IMR-90 (cell line): ENCODE data around the gene ALAS1. TPM values are rescaled to one million over a fixed set of nuclear protein-coding genes. Genes with fewer than 3 reads are reported as not detected.

Experiments
- ATAC-seq: fragments of 200-7000 bp; cut with Tn5 transposase; 2 replicates; pipeline ENCODE4 v1.9.1; 2020; ENCODE audit warnings: low read depth, mild to moderate bottlenecking, moderate library complexity
- BruUV-seq: library from RNA; stranded (reverse); fragments of 400-500 nt; replicated peaks from 2 replicates; lab custom pipeline; 2021; lab: Mats Ljungman, UMichigan
- CTCF ChIA-PET: fragments of 300-600 bp; formaldehyde crosslinking; extraction: SDS; loops from one replicate; lab custom pipeline; 2021; ENCODE audit warnings: antibody characterized with exemption; lab: Yijun Ruan, JAX
- POLR2A ChIA-PET: fragments of 300-600 bp; sonication (Branson Sonifier 250); formaldehyde crosslinking; loops from one replicate; lab custom pipeline; 2022; ENCODE audit warnings: antibody characterized with exemption; ENCODE audit not compliant: unreplicated experiment; lab: Charles Lee
- DNase-seq: peaks from one replicate; pipeline ENCODE4 v3.0.0; 2013
- H2AFZ ChIP-seq: replicated peaks from 2 replicates; pipeline ENCODE3; 2013; ENCODE audit warnings: low read length, mild to moderate bottlenecking; ENCODE audit not compliant: poor library complexity
- H2AK5ac ChIP-seq: 2 replicates; pipeline ENCODE4 v1.6.1; 2013; ENCODE audit warnings: low read depth, low read length, inconsistent platforms
- H2AK9ac ChIP-seq: replicated peaks from 2 replicates; pipeline ENCODE3; 2013; ENCODE audit warnings: mild to moderate bottlenecking, low read depth, low read length, moderate library complexity; ENCODE audit not compliant: poor library complexity
- H2BK120ac ChIP-seq: 2 replicates; pipeline ENCODE4 v1.6.1; 2013; ENCODE audit warnings: low read depth, low read length, inconsistent platforms
- H2BK15ac ChIP-seq: 3 replicates; pipeline ENCODE4 v1.6.1; 2013; ENCODE audit warnings: low read depth, low read length, inconsistent platforms
- H2BK20ac ChIP-seq: 2 replicates; pipeline ENCODE4 v1.6.1; 2013; ENCODE audit warnings: low read depth, mild to moderate bottlenecking, inconsistent platforms, low read length, moderate library complexity
- H2BK5ac ChIP-seq: 2 replicates; pipeline ENCODE4 v1.6.1; 2013; ENCODE audit warnings: mild to moderate bottlenecking, low read depth, low read length, inconsistent platforms; ENCODE audit not compliant: poor library complexity, severe bottlenecking
- H3K14ac ChIP-seq: replicated peaks from 2 replicates; pipeline ENCODE4 v1.6.1; 2013; ENCODE audit warnings: low read depth, low read length, inconsistent platforms
- H3K18ac ChIP-seq: 2 replicates; pipeline ENCODE4 v1.6.1; 2013; ENCODE audit warnings: low read depth, low read length, control low read depth
- H3K23ac ChIP-seq: 2 replicates; pipeline ENCODE4 v1.6.1; 2013; ENCODE audit warnings: low read depth, low read length, inconsistent platforms
- H3K27ac ChIP-seq: 2 replicates; pipeline ENCODE4 v1.5.1; 2013; ENCODE audit warnings: mild to moderate bottlenecking, control low read depth, low read length; ENCODE audit not compliant: insufficient read depth
- H3K27me3 ChIP-seq: 2 replicates; pipeline ENCODE4 v1.6.1; 2013; ENCODE audit warnings: low read length; ENCODE audit not compliant: control insufficient read depth, insufficient read depth
- H3K36me3 ChIP-seq: 2 replicates; pipeline ENCODE4 v1.6.1; 2013; ENCODE audit warnings: low read length, mixed read lengths; ENCODE audit not compliant: control insufficient read depth, insufficient read depth
- H3K4ac ChIP-seq: 2 replicates; pipeline ENCODE4 v1.6.1; 2013; ENCODE audit warnings: low read depth, low read length, inconsistent platforms
- H3K4me1 ChIP-seq: 2 replicates; pipeline ENCODE4 v1.6.1; 2013; ENCODE audit warnings: low read length, mixed read lengths; ENCODE audit not compliant: control insufficient read depth, insufficient read depth
- H3K4me2 ChIP-seq: 2 replicates; pipeline ENCODE4 v1.6.1; 2013; ENCODE audit warnings: low read depth, mild to moderate bottlenecking, control low read depth, low read length, moderate library complexity
- H3K4me3 ChIP-seq: 2 replicates; pipeline ENCODE4 v1.5.1; 2013; ENCODE audit warnings: low read depth, mild to moderate bottlenecking, control low read depth, low read length, moderate library complexity; ENCODE audit not compliant: insufficient read depth
- H3K56ac ChIP-seq: 2 replicates; pipeline ENCODE4 v1.6.1; 2013; ENCODE audit warnings: low read length, inconsistent platforms; ENCODE audit not compliant: insufficient read depth; ENCODE audit errors: extremely low read depth
- H3K79me1 ChIP-seq, 2 experiments: 2 replicates each; pipeline ENCODE4 v1.6.1; 2013; ENCODE audit warnings: low read length in 2 of 2, inconsistent platforms in 1 of 2, low read depth in 1 of 2
- H3K9ac ChIP-seq: 2 replicates; pipeline ENCODE4 v1.6.1; 2013; ENCODE audit warnings: low read depth, low read length, control low read depth
- H3K9me1 ChIP-seq: 2 replicates; pipeline ENCODE4 v1.6.1; 2013; ENCODE audit warnings: low read length, inconsistent platforms; ENCODE audit not compliant: insufficient read depth
- H3K9me3 ChIP-seq: 2 replicates; pipeline ENCODE4 v1.6.1; 2013; ENCODE audit warnings: low read length; ENCODE audit not compliant: control insufficient read depth, insufficient read depth
- H4K20me1 ChIP-seq: 2 replicates; pipeline ENCODE4 v1.6.1; 2013; ENCODE audit warnings: low read length, inconsistent platforms; ENCODE audit not compliant: insufficient read depth
- H4K5ac ChIP-seq: 2 replicates; pipeline ENCODE4 v1.6.1; 2013; ENCODE audit warnings: mild to moderate bottlenecking, low read depth, low read length, control low read depth
- H4K8ac ChIP-seq, 2 experiments: 2 replicates each; pipeline ENCODE4 v1.6.1; 2013; ENCODE audit warnings: low read depth in 2 of 2, low read length in 2 of 2, control low read depth in 1 of 2, inconsistent platforms in 1 of 2
- H4K91ac ChIP-seq: 2 replicates; pipeline ENCODE4 v1.6.1; 2013; ENCODE audit warnings: low read depth, low read length, inconsistent platforms; ENCODE audit not compliant: insufficient read depth
- BHLHE40 ChIP-seq: fragments of 150-350 bp; IDR thresholded peaks from 2 replicates; pipeline ENCODE4 v1.6.1; 2016; ENCODE audit warnings: mild to moderate bottlenecking, low read depth, low read length
- CEBPB ChIP-seq: IDR thresholded peaks from 2 replicates; pipeline ENCODE4 v1.6.1; 2012; ENCODE audit warnings: low read depth, low read length, improper control_type of control experiment
- ELK1 ChIP-seq: fragments of 150-350 bp; IDR thresholded peaks from 2 replicates; pipeline ENCODE4 v1.6.1; 2016; ENCODE audit warnings: low read depth, mild to moderate bottlenecking, low read length, moderate library complexity, borderline replicate concordance
- FOS ChIP-seq: fragments of 150-350 bp; IDR thresholded peaks from 2 replicates; pipeline ENCODE4 v1.6.1; 2016; ENCODE audit warnings: low read depth, low read length
- MAFK ChIP-seq: IDR thresholded peaks from 2 replicates; pipeline ENCODE4 v1.6.1; 2012; ENCODE audit warnings: low read depth, low read length, improper control_type of control experiment
- MAZ ChIP-seq: IDR thresholded peaks from 2 replicates; pipeline ENCODE4 v1.6.1; 2012; ENCODE audit warnings: low read depth, mild to moderate bottlenecking, low read length, improper control_type of control experiment, moderate library complexity, borderline replicate concordance
- NFE2L2 ChIP-seq: fragments of 150-350 bp; IDR thresholded peaks from 2 replicates; pipeline ENCODE4 v1.6.1; 2016; ENCODE audit warnings: low read depth, mild to moderate bottlenecking, low read length
- RAD21 ChIP-seq: IDR thresholded peaks from 2 replicates; pipeline ENCODE4 v1.6.1; 2012; ENCODE audit warnings: low read length, improper control_type of control experiment
- RCOR1 ChIP-seq: IDR thresholded peaks from 2 replicates; pipeline ENCODE4 v1.6.1; 2012; ENCODE audit warnings: mild to moderate bottlenecking, low read length, improper control_type of control experiment; ENCODE audit not compliant: insufficient replicate concordance
- RFX5 ChIP-seq: IDR thresholded peaks from 2 replicates; pipeline ENCODE4 v1.8.0; 2012; ENCODE audit warnings: low read depth, mild to moderate bottlenecking, low read length, moderate library complexity
- SMC3 ChIP-seq: fragments of 150-350 bp; IDR thresholded peaks from 2 replicates; pipeline ENCODE4 v1.6.1; 2016; ENCODE audit warnings: low read depth, mild to moderate bottlenecking, antibody characterized with exemption, low read length, moderate library complexity
- USF2 ChIP-seq: fragments of 150-350 bp; IDR thresholded peaks from 2 replicates; pipeline ENCODE4 v1.6.1; 2017; ENCODE audit warnings: mild to moderate bottlenecking, antibody characterized with exemption, low read length, low read depth
- WGBS, 2 experiments: methylation state at CpG; one replicate each; pipeline versions ENCODE4 v1.1.5 to v1.1.7; 2013; ENCODE audit warnings: missing lambda C conversion rate in 2 of 2; ENCODE audit not compliant: insufficient read length in 1 of 2; ENCODE audit errors: extremely low coverage in 2 of 2; 5-methylcytosine and 5-hydroxymethylcytosine counted together
- dilution Hi-C: fragments of 300-500 bp; cut with HindIII; formaldehyde crosslinking; loops from one replicate; pipeline ENCODE4 v1.14.3; 2018; ENCODE audit warnings: low sequenced_read_pairs; ENCODE audit not compliant: unreplicated experiment
- in situ Hi-C: fragments of 300-500 bp; cut with MboI; formaldehyde crosslinking; loops from 3 replicates; pipeline ENCODE4 v1.14.3; 2019; ENCODE audit warnings: low sequenced_read_pairs, inconsistent platforms, mixed read lengths
- intact Hi-C: fragments of 100-400 bp; cut with micrococcal nuclease; formaldehyde crosslinking; loops from 2 replicates; pipeline ENCODE4 v1.10.0; 2022
- polyA plus RNA-seq, 3 experiments: library from polyadenylated mRNA; depleted of rRNA; stranded (reverse); fragments of >200 nt; gene quantifications; 2 replicates each; pipeline ENCODE4 v1.2.3, GENCODE V29; 2012; ENCODE audit warnings: low replicate concordance in 1 of 3
- total RNA-seq: library from RNA; depleted of rRNA; stranded (reverse); fragments of >200 nt; gene quantifications from 2 replicates; pipeline ENCODE4 v1.2.3, GENCODE V29; 2012
- TF ChIP-seq, protein P1 (sequence below): conservative IDR thresholded peaks from 2 replicates; pipeline ENCODE4 v1.5.1; 2012; ENCODE audit warnings: mild to moderate bottlenecking, low read depth, low read length, improper control_type of control experiment

The ALAS1 gene
- total and polyA plus RNA-seq, 2 of the 4 experiments (the other 2 are of a cell fraction): 32.8 to 47.2 TPM

DNA sequence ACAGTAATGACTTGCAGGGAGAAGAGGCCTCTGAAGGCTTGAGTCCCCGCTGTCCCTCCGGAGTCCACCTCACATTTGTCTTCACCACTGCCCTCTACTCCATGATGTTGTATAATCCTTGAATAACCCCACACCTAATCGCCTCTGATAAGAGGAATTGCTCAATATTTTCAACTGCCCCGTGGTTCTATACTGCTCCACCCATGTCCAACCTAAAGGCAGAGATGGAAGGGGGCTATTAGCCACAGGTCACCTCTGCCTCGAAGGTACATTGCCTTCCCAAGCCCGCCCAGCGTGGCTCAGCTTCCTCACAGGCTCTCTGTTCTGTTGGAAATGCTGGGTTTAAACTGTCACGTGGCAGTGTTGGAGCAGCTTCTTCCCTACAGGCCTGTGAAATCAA is 15.0 kb downstream of the ALAS1 start:
- TF ChIP-seq ELK1 (no peak), RFX5 (no peak), USF2 (no peak), FOS (no peak), RCOR1 (no peak), SMC3 (no peak), BHLHE40 (no peak), CEBPB (no peak), MAZ (no peak), MAFK (no peak), RAD21 (no peak), NFE2L2 (no peak)
- TF ChIP-seq, protein P1, sequence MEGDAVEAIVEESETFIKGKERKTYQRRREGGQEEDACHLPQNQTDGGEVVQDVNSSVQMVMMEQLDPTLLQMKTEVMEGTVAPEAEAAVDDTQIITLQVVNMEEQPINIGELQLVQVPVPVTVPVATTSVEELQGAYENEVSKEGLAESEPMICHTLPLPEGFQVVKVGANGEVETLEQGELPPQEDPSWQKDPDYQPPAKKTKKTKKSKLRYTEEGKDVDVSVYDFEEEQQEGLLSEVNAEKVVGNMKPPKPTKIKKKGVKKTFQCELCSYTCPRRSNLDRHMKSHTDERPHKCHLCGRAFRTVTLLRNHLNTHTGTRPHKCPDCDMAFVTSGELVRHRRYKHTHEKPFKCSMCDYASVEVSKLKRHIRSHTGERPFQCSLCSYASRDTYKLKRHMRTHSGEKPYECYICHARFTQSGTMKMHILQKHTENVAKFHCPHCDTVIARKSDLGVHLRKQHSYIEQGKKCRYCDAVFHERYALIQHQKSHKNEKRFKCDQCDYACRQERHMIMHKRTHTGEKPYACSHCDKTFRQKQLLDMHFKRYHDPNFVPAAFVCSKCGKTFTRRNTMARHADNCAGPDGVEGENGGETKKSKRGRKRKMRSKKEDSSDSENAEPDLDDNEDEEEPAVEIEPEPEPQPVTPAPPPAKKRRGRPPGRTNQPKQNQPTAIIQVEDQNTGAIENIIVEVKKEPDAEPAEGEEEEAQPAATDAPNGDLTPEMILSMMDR: no peak
- WGBS, 2 experiments: no CpG with 5 or more reads among the region's 8 CpGs

More for the DNA sequence above, 15.0 kb downstream of the ALAS1 start:
- no peak for ATAC-seq
- no peak overlapping the region for H2BK120ac ChIP-seq
- no peak overlapping the region for H3K4me3 ChIP-seq
- H3K27ac ChIP-seq: no peak overlapping the region
- no peak overlapping the region for H3K14ac ChIP-seq
- no peak overlapping the region for H2AK5ac ChIP-seq
- H2BK20ac ChIP-seq: no peak overlapping the region
- no peaks in the 10 kb centered on the region for H3K9me3 ChIP-seq
- H3K9me1 ChIP-seq: peaks cover 12% of the 10 kb centered on the region
- H3K23ac ChIP-seq: no peak overlapping the region
- CTCF ChIA-PET: no interaction called here
- DNase-seq: no peak
- H3K27me3 ChIP-seq: no peaks in the 10 kb centered on the region
- no peak overlapping the region for H3K56ac ChIP-seq
- no peak overlapping the region for H4K91ac ChIP-seq
- H3K4me1 ChIP-seq: peaks cover 10% of the 10 kb centered on the region
- dilution Hi-C loops (no loop called here), intact Hi-C loops (no loop called here), in situ Hi-C loops (no loop called here)
- no peak overlapping the region for H2AFZ ChIP-seq
- peaks cover 2 to 18% of the 10 kb centered on the region in 2 experiments; a peak in 1 of 4 replicates for H3K79me1 ChIP-seq
- H3K9ac ChIP-seq: no peak overlapping the region
- no peak overlapping the region for H4K5ac ChIP-seq
- H3K4ac ChIP-seq: no peak overlapping the region
- H4K8ac ChIP-seq: no peak overlapping the region
- H2BK15ac ChIP-seq: no peak overlapping the region
- BruUV-seq: no TSS peak
- peaks cover 10% of the 10 kb centered on the region for H4K20me1 ChIP-seq
- POLR2A ChIA-PET: no interaction called here
- peak overlapping the region; percentile 73 for H2AK9ac ChIP-seq
- no peak overlapping the region for H3K4me2 ChIP-seq
- no peak overlapping the region for H3K18ac ChIP-seq
- H2BK5ac ChIP-seq: no peak overlapping the region
- peaks cover 61% of the 10 kb centered on the region for H3K36me3 ChIP-seq
